B cell (primary cell): ENCODE results near the gene CEP164. TPM values are rescaled to one million over a fixed set of nuclear protein-coding genes. Genes with fewer than 3 reads are reported as not detected.

Source experiments
- ATAC-seq: fragments of 200-7000 bp; cut with Tn5 transposase; one replicate; pipeline ENCODE4 v1.10.0; 2021; ENCODE audit warnings: low read depth, mild to moderate bottlenecking, moderate number of reproducible peaks, moderate library complexity
- CTCF ChIA-PET: fragments of 350-600 bp; sonication (Branson Sonifier 250); formaldehyde crosslinking; loops from one replicate; lab custom pipeline; 2021; ENCODE audit warnings: antibody characterized with exemption, inconsistent platforms; lab: Charles Lee
- POLR2A ChIA-PET: fragments of 350-600 bp; sonication (Branson Sonifier 250); formaldehyde crosslinking; loops from one replicate; lab custom pipeline; 2021; ENCODE audit warnings: antibody characterized with exemption; lab: Charles Lee
- DNase-seq: peaks from one replicate; pipeline ENCODE4 v3.0.0; 2013
- H2AFZ ChIP-seq: 2 replicates; pipeline ENCODE4 v1.6.1; 2012; ENCODE audit warnings: mild to moderate bottlenecking, low read depth, low read length; ENCODE audit not compliant: insufficient read depth, poor library complexity, severe bottlenecking
- H3K27ac ChIP-seq, 2 donors: 1 replicate in 1 of 2; 2 replicates in 1 of 2; pipeline ENCODE4 v1.5.1; 2012 to 2013; ENCODE audit warnings: low read length in 2 of 2, mild to moderate bottlenecking in 2 of 2, moderate library complexity in 1 of 2
- H3K27me3 ChIP-seq, 4 experiments: fragments of 200-600 bp in 1 of 4; sonication (generic) in 1 of 4; replicated peaks in 1 of 4; 1 replicate in 2 of 4; 2 replicates in 2 of 4; pipeline versions ENCODE4 v1.6.1 to v1.7.0; 2013 to 2016; ENCODE audit warnings: low read length in 3 of 4, mild to moderate bottlenecking in 2 of 4, mixed read lengths in 1 of 4, moderate library complexity in 1 of 4; ENCODE audit not compliant: insufficient read depth in 4 of 4, control insufficient read depth in 3 of 4; ENCODE audit errors: control extremely low read depth in 1 of 4
- H3K36me3 ChIP-seq, 2 experiments: replicated peaks in 1 of 2; 1 replicate in 1 of 2; 2 replicates in 1 of 2; pipeline versions ENCODE4 v1.6.1 to v1.7.1; 2013; ENCODE audit warnings: low read length in 1 of 2; ENCODE audit not compliant: insufficient read depth in 2 of 2, control insufficient read depth in 1 of 2; ENCODE audit errors: control extremely low read depth in 1 of 2, extremely low read depth in 1 of 2
- H3K4me1 ChIP-seq, 2 donors: fragments of 200-600 bp in 1 of 2; sonication (generic) in 1 of 2; 1 replicate in 1 of 2; 2 replicates in 1 of 2; pipeline versions ENCODE4 v1.5.1 to v1.6.1; 2013 to 2017; ENCODE audit warnings: low read length in 2 of 2; ENCODE audit not compliant: control insufficient read depth in 2 of 2, insufficient read depth in 2 of 2
- H3K4me2 ChIP-seq: replicated peaks from 2 replicates; pipeline ENCODE3; 2012; ENCODE audit warnings: mild to moderate bottlenecking, low read depth, low read length; ENCODE audit not compliant: poor library complexity, severe bottlenecking
- H3K4me3 ChIP-seq, 5 experiments: fragments of 200-600 bp in 1 of 5; sonication (generic) in 1 of 5; 1 replicate in 3 of 5; 2 replicates in 2 of 5; pipeline versions ENCODE4 v1.5.1 to v1.7.0; 2011 to 2016; ENCODE audit warnings: low read length in 4 of 5, mild to moderate bottlenecking in 4 of 5, low read depth in 2 of 5, control low read depth in 1 of 5, moderate library complexity in 1 of 5; ENCODE audit not compliant: insufficient read depth in 1 of 5; ENCODE audit errors: control extremely low read depth in 1 of 5, extremely low read depth in 1 of 5
- H3K79me2 ChIP-seq: fragments of 200-600 bp; sonication (generic); one replicate; pipeline ENCODE4 v1.6.0; 2016; ENCODE audit warnings: low read length; ENCODE audit not compliant: control insufficient read depth, insufficient read depth
- H3K9ac ChIP-seq: fragments of 200-600 bp; sonication (generic); 2 replicates; pipeline ENCODE4 v1.6.1; 2017; ENCODE audit warnings: mild to moderate bottlenecking, low read length, moderate library complexity
- H3K9me3 ChIP-seq, 3 donors: one replicate each; pipeline versions ENCODE4 v1.6.1 to v1.7.1; 2013; ENCODE audit warnings: low read length in 2 of 3; ENCODE audit not compliant: control insufficient read depth in 2 of 3, insufficient read depth in 1 of 3; ENCODE audit errors: control extremely low read depth in 1 of 3
- H4K20me1 ChIP-seq: 2 replicates; pipeline ENCODE4 v1.6.0; 2012; ENCODE audit warnings: mild to moderate bottlenecking, low read length; ENCODE audit not compliant: insufficient read depth, control insufficient read depth, poor library complexity, severe bottlenecking
- H3K27ac Mint-ChIP-seq: one replicate; pipeline ENCODE4 v1.8.0; 2021; ENCODE audit warnings: mixed read lengths
- H3K27me3 Mint-ChIP-seq: one replicate; pipeline ENCODE4 v1.8.0; 2021; ENCODE audit warnings: mixed read lengths
- H3K4me1 Mint-ChIP-seq: one replicate; pipeline ENCODE4 v1.8.0; 2021; ENCODE audit warnings: mixed read lengths
- H3K4me3 Mint-ChIP-seq: one replicate; pipeline ENCODE4 v1.8.0; 2021; ENCODE audit warnings: mixed read lengths
- H3K9me3 Mint-ChIP-seq: one replicate; pipeline ENCODE4 v1.8.0; 2022; ENCODE audit warnings: mixed read lengths; ENCODE audit not compliant: insufficient read depth
- CTCF ChIP-seq: fragments of 200-600 bp; IDR thresholded peaks from one replicate; pipeline ENCODE4 v1.8.0; 2022; ENCODE audit warnings: antibody characterized with exemption, mild to moderate bottlenecking
- EZH2 ChIP-seq: IDR thresholded peaks from 2 replicates; pipeline ENCODE4 v1.6.1; 2012; ENCODE audit warnings: borderline replicate concordance, low read depth, mild to moderate bottlenecking, moderate library complexity, low read length; ENCODE audit not compliant: insufficient read depth, poor library complexity, severe bottlenecking
- WGBS: methylation state at CpG from one replicate; pipeline ENCODE4 v1.1.5; 2013; ENCODE audit warnings: missing lambda C conversion rate; ENCODE audit not compliant: insufficient coverage; 5-methylcytosine and 5-hydroxymethylcytosine counted together
- intact Hi-C: fragments of 100-400 bp; cut with micrococcal nuclease; formaldehyde crosslinking; loops from one replicate; pipeline ENCODE4 v1.10.0; 2022
- polyA plus RNA-seq: library from polyadenylated mRNA; depleted of rRNA; stranded (reverse); fragments of >200 nt; gene quantifications from 2 replicates; pipeline ENCODE4 v1.2.3, GENCODE V29; 2012
- total RNA-seq, 2 donors: library from RNA; stranded (reverse); fragments of 120-200 nt in 1 of 2; gene quantifications; 1 replicate in 1 of 2; 2 replicates in 1 of 2; pipeline versions ENCODE4 v1.2.3 to v1.2.4, GENCODE V29; 2013 to 2022

The CEP164 gene
- total and polyA plus RNA-seq, 2 donors (not counting 1 experiment from before 2014, with no cell fraction given) = 31.5 to 54.8 TPM

DNA sequence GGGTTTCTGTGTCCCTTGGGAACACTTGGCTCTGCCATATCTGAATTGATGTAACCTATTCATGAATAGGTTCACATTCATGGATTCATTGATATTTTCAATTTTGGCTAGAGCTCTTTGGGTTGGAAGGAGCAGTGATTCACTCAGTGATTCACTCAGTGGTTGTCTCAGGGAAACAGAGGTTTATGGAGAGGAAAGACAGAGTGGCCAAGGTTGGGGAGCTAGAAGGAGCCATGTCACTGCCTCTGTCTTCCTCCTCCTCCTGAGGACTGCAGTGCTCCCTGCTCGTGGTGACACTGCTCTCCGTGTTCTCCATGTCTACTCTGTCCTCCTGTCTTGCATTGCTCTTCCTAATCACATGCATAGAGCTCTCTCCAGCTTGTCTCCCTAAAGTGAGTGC lies 17.4 kb downstream of the CEP164 start:
- ATAC-seq (no peak), DNase-seq (no peak)
- peaks cover 1 to 35% of the 10 kb centered on the region in 2 experiments for H3K36me3 ChIP-seq
- TF ChIP-seq CTCF = no peak
- TF ChIP-seq EZH2 = no peak
- no peak overlapping the region for H3K27ac Mint-ChIP-seq
- no peaks in the 10 kb centered on the region for H3K4me1 ChIP-seq
- ChIA-PET CTCF (no interaction called here), POLR2A (no interaction called here)
- H3K9me3 Mint-ChIP-seq = no peaks in the 10 kb centered on the region
- H3K9ac ChIP-seq = no peak overlapping the region
- WGBS = 100% methylated on average over 2 of the region's 2 CpGs
- no peak overlapping the region for H3K27ac ChIP-seq
- no peak overlapping the region for H2AFZ ChIP-seq
- H3K27me3 ChIP-seq = no peaks in the 10 kb centered on the region
- H3K79me2 ChIP-seq = no peaks in the 10 kb centered on the region
- no peaks in the 10 kb centered on the region for H3K27me3 Mint-ChIP-seq
- H3K9me3 ChIP-seq = no peaks in the 10 kb centered on the region
- no peak overlapping the region for H3K4me3 Mint-ChIP-seq
- no peaks in the 10 kb centered on the region for H3K4me1 Mint-ChIP-seq
- intact Hi-C loops = no loop called here
- no peaks in the 10 kb centered on the region for H4K20me1 ChIP-seq
- no peak overlapping the region for H3K4me3 ChIP-seq
- no peak overlapping the region for H3K4me2 ChIP-seq

DNA sequence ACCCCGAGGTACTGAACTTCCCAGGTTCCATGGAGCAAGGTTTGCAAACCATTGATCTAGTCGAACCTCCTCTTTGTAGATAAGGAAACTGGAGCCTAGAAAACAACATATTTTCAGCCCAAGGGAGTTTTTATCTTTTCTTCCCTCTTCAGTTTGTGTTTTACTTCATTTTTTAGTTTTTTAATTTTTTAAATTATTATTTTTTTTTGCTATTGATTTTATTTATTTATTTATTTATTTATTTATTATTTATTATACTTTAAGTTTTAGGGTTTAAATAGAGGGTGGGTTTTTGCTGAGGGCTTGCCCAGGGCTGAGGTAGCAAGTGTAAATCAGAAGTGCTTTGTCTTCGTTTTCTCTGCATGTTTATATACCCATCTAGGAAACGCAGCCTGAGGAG lies 26.9 kb downstream of the CEP164 start:
- H3K4me1 ChIP-seq = no peaks in the 10 kb centered on the region
- H3K27ac Mint-ChIP-seq = no peak overlapping the region
- intact Hi-C loops = no loop called here
- H3K79me2 ChIP-seq = no peaks in the 10 kb centered on the region
- no peaks in the 10 kb centered on the region for H3K27me3 ChIP-seq
- no peak for DNase-seq
- CTCF ChIA-PET = interaction anchor here (0.7 to 1.3 kb wide), 2 partner anchors 11 to 844 kb away, joined by 3 to 4 read pairs; no protein-coding TSS in a partner anchor
- ATAC-seq = no peak
- no peak overlapping the region for H3K4me3 ChIP-seq
- TF ChIP-seq CTCF (no peak), EZH2 (no peak)
- POLR2A ChIA-PET = no interaction called here
- H4K20me1 ChIP-seq = no peaks in the 10 kb centered on the region
- no peaks in the 10 kb centered on the region for H3K27me3 Mint-ChIP-seq
- H3K4me2 ChIP-seq = no peak overlapping the region
- H2AFZ ChIP-seq = no peak overlapping the region
- H3K9ac ChIP-seq = no peak overlapping the region
- H3K4me3 Mint-ChIP-seq = no peak overlapping the region
- peaks cover 1 to 48% of the 10 kb centered on the region in 2 experiments for H3K36me3 ChIP-seq
- WGBS = no CpG with 5 or more reads among the region's 4 CpGs
- no peak overlapping the region for H3K27ac ChIP-seq
- peaks cover 4% of the 10 kb centered on the region for H3K4me1 Mint-ChIP-seq
- H3K9me3 Mint-ChIP-seq = no peaks in the 10 kb centered on the region
- H3K9me3 ChIP-seq = no peaks in the 10 kb centered on the region
